PFSK-1 (cell line): Measurements from ENCODE around the gene APBB2.

Experiments
- POLR2AphosphoS5 ChIP-seq: IDR thresholded peaks from 2 replicates; pipeline ENCODE4 v1.6.1; 2012; ENCODE audit warnings: low read depth, mild to moderate bottlenecking, control low read depth, low read length, moderate library complexity
- SIN3A ChIP-seq: IDR thresholded peaks from 2 replicates; pipeline ENCODE4 v1.6.1; 2012; ENCODE audit warnings: mild to moderate bottlenecking, low read length, moderate library complexity, borderline replicate concordance; ENCODE audit not compliant: insufficient read depth
- TAF1 ChIP-seq: IDR thresholded peaks from 2 replicates; pipeline ENCODE4 v1.6.1; 2012; ENCODE audit warnings: low read length, control low read depth, borderline replicate concordance; ENCODE audit not compliant: insufficient read depth
- TF ChIP-seq, protein P1 (sequence below), 2 experiments: IDR thresholded peaks; 2 replicates each; pipeline versions ENCODE4 v1.6.1 to v1.8.0; 2011 to 2012; ENCODE audit warnings: low read depth in 2 of 2, low read length in 2 of 2, control low read depth in 1 of 2, inconsistent platforms in 1 of 2, mild to moderate bottlenecking in 1 of 2, moderate library complexity in 1 of 2; ENCODE audit not compliant: insufficient read depth in 1 of 2

DNA sequence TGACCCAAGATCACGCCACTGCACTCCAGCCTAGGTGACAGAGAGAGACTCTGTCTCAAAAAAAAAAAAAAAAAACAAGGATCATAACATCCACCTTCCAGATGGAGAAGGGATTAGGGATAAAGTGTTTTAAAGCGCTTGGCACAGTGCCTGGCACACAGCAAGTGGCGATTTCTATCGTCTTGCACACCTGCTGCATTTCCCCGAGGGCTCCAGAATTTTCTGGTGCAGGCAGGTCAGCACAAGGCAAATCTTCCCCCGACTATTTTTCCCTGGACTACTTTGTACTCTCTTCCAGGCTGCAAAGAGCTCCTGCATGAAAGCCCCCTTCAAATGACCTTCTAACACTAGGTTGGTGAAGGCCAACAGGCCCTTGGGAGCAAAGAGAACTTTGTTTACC lies 57.3 kb downstream of the APBB2 start:
- no peak for TF ChIP-seq POLR2AphosphoS5
- TF ChIP-seq, protein P1, sequence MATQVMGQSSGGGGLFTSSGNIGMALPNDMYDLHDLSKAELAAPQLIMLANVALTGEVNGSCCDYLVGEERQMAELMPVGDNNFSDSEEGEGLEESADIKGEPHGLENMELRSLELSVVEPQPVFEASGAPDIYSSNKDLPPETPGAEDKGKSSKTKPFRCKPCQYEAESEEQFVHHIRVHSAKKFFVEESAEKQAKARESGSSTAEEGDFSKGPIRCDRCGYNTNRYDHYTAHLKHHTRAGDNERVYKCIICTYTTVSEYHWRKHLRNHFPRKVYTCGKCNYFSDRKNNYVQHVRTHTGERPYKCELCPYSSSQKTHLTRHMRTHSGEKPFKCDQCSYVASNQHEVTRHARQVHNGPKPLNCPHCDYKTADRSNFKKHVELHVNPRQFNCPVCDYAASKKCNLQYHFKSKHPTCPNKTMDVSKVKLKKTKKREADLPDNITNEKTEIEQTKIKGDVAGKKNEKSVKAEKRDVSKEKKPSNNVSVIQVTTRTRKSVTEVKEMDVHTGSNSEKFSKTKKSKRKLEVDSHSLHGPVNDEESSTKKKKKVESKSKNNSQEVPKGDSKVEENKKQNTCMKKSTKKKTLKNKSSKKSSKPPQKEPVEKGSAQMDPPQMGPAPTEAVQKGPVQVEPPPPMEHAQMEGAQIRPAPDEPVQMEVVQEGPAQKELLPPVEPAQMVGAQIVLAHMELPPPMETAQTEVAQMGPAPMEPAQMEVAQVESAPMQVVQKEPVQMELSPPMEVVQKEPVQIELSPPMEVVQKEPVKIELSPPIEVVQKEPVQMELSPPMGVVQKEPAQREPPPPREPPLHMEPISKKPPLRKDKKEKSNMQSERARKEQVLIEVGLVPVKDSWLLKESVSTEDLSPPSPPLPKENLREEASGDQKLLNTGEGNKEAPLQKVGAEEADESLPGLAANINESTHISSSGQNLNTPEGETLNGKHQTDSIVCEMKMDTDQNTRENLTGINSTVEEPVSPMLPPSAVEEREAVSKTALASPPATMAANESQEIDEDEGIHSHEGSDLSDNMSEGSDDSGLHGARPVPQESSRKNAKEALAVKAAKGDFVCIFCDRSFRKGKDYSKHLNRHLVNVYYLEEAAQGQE (IDR thresholded peaks at IDR 0.05; ENCODE audit: insufficient read depth in 1 of 2, low read depth in 2 of 2, low read length in 2 of 2), result no peak
- TF ChIP-seq TAF1, result no peak
- no peak for TF ChIP-seq SIN3A
